ENCODE results near the gene NUDCD2. TPM values are rescaled to one million over a fixed set of nuclear protein-coding genes. Genes with fewer than 3 reads are reported as not detected.

Gene NUDCD2
- total RNA-seq, 1 experiment from 2014 or later = 56.8 TPM

DNA sequence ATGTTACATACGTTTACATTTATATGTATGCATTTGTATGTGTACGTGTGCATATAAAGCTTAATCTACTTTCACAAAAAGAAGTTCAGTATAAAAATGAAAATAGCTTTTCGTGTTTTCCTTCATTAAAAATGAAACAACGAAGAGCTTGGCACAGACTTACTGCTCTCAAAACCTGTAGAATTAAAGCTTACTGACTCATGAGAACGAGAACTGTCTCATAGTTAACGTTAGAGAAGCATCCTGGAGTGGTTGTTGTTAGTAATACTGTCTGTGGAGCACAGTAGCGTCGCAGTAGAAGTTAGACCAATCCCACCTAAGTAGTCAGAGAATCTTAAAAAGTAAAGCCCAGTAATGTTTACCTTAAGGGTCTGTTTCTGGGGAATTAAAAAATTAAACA, 46.8 kb upstream of the NUDCD2 start:
- Histone ChIP-seq H3K9ac (ENCODE audit: low read length) (peak overlapping the region; percentile 65), H4K20me1 (ENCODE audit: insufficient read depth) (no peaks in the 10 kb centered on the region), H3K79me2 (ENCODE audit: insufficient read depth, low read length) (peaks cover 60% of the 10 kb centered on the region), H3K4me1 (ENCODE audit: control insufficient read depth in 1 of 2, insufficient read depth in 2 of 2, low read length in 2 of 2) (peaks cover 6 to 27% of the 10 kb centered on the region in 2 experiments; a peak in 3 of 4 replicates), H3K4me3 (replicated peaks in 1 of 2; ENCODE audit: low read depth in 1 of 2, low read length in 2 of 2) (peak overlapping the region; percentile 61 to 76), H3K27me3 (ENCODE audit: insufficient read depth, low read length) (no peaks in the 10 kb centered on the region), H3K9me2 (ENCODE audit: insufficient read depth) (no peaks in the 10 kb centered on the region), H3K4me2 (ENCODE audit: low read length) (peak overlapping the region; percentile 75), H3K9me3 (ENCODE audit: control insufficient read depth in 1 of 2, insufficient read depth in 1 of 2, low read depth in 1 of 2, low read length in 2 of 2) (no peaks in the 10 kb centered on the region), H3K36me3 (ENCODE audit: control insufficient read depth in 1 of 2, insufficient read depth in 2 of 2, low read length in 2 of 2) (0 out of 4 replicates have a peak, but pooled peaks cover 0 to 2% of the 10 kb centered on the region in 2 experiments), H3K27ac (ENCODE audit: low read depth, low read length) (no peak overlapping the region), H2AFZ (ENCODE audit: low read depth, low read length, poor library complexity, severe bottlenecking) (no peak overlapping the region)
- intact Hi-C loops (cut with micrococcal nuclease) = no loop called here
- ATAC-seq (no peak), DNase-seq (ENCODE audit: low read depth, low spot score) (no peak)
- CTCF ChIA-PET = no interaction called here
- POLR2A ChIA-PET = interaction anchor here (1.8 kb wide), 1 partner anchor 46 kb away, joined by 5 read pairs; the partner anchor contains the start of gene HMMR
- BruUV-seq (replicated peaks) = no TSS peak
- RAD21 ChIA-PET (ENCODE audit: low non-redundant PET in 1 of 2, low total read pairs in 2 of 2, uncharacterized antibody in 2 of 2, unreplicated experiment in 2 of 2) = no interaction called here
- no peak for TF ChIP-seq POLR2AphosphoS5 (IDR thresholded peaks at IDR 0.05; ENCODE audit: low read depth, low read length)
- TF ChIP-seq ELF1 (IDR thresholded peaks at IDR 0.05; ENCODE audit: borderline replicate concordance, low read depth) = no peak
- TF ChIP-seq, protein P1, sequence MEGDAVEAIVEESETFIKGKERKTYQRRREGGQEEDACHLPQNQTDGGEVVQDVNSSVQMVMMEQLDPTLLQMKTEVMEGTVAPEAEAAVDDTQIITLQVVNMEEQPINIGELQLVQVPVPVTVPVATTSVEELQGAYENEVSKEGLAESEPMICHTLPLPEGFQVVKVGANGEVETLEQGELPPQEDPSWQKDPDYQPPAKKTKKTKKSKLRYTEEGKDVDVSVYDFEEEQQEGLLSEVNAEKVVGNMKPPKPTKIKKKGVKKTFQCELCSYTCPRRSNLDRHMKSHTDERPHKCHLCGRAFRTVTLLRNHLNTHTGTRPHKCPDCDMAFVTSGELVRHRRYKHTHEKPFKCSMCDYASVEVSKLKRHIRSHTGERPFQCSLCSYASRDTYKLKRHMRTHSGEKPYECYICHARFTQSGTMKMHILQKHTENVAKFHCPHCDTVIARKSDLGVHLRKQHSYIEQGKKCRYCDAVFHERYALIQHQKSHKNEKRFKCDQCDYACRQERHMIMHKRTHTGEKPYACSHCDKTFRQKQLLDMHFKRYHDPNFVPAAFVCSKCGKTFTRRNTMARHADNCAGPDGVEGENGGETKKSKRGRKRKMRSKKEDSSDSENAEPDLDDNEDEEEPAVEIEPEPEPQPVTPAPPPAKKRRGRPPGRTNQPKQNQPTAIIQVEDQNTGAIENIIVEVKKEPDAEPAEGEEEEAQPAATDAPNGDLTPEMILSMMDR (IDR thresholded peaks at IDR 0.05 in 2 of 3, conservative IDR thresholded peaks at IDR 0.05 in 1 of 3; ENCODE audit: borderline replicate concordance in 1 of 3, insufficient read depth in 1 of 3, low read depth in 2 of 3, low read length in 2 of 3) = no peak
- TF ChIP-seq, protein P2, sequence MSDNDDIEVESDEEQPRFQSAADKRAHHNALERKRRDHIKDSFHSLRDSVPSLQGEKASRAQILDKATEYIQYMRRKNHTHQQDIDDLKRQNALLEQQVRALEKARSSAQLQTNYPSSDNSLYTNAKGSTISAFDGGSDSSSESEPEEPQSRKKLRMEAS (IDR thresholded peaks at IDR 0.05) = no peak
- TF ChIP-seq POLR2A (IDR thresholded peaks at IDR 0.05; ENCODE audit: borderline replicate concordance, extremely low read depth, insufficient read depth, insufficient read length) = no peak
- TF ChIP-seq, protein P3, sequence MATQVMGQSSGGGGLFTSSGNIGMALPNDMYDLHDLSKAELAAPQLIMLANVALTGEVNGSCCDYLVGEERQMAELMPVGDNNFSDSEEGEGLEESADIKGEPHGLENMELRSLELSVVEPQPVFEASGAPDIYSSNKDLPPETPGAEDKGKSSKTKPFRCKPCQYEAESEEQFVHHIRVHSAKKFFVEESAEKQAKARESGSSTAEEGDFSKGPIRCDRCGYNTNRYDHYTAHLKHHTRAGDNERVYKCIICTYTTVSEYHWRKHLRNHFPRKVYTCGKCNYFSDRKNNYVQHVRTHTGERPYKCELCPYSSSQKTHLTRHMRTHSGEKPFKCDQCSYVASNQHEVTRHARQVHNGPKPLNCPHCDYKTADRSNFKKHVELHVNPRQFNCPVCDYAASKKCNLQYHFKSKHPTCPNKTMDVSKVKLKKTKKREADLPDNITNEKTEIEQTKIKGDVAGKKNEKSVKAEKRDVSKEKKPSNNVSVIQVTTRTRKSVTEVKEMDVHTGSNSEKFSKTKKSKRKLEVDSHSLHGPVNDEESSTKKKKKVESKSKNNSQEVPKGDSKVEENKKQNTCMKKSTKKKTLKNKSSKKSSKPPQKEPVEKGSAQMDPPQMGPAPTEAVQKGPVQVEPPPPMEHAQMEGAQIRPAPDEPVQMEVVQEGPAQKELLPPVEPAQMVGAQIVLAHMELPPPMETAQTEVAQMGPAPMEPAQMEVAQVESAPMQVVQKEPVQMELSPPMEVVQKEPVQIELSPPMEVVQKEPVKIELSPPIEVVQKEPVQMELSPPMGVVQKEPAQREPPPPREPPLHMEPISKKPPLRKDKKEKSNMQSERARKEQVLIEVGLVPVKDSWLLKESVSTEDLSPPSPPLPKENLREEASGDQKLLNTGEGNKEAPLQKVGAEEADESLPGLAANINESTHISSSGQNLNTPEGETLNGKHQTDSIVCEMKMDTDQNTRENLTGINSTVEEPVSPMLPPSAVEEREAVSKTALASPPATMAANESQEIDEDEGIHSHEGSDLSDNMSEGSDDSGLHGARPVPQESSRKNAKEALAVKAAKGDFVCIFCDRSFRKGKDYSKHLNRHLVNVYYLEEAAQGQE (IDR thresholded peaks at IDR 0.05; ENCODE audit: low read depth) = no peak
- TF ChIP-seq JUND (IDR thresholded peaks at IDR 0.05) = no peak
- TF ChIP-seq EZH2phosphoT487 (IDR thresholded peaks at IDR 0.05; ENCODE audit: borderline replicate concordance) = no peak
- no peak for TF ChIP-seq SIN3A (IDR thresholded peaks at IDR 0.05; ENCODE audit: low read depth)
- no peak for TF ChIP-seq SRF (IDR thresholded peaks at IDR 0.05; ENCODE audit: low read depth)
- TF ChIP-seq CBX3 (IDR thresholded peaks at IDR 0.05; ENCODE audit: low read depth) = no peak
- TF ChIP-seq FOSL1 (IDR thresholded peaks at IDR 0.05; ENCODE audit: low read depth) = no peak

All from HCT116 (cell line).